Common myeloid progenitor, CD34-positive (primary cell): ENCODE measurements around the gene PSMB7.

ENCODE experiments used
- CTCF ChIA-PET: fragments of 350-600 bp; sonication (Branson Sonifier 250); formaldehyde crosslinking; loops from one replicate; lab custom pipeline; 2021; ENCODE audit warnings: antibody characterized with exemption; lab: Charles Lee
- POLR2A ChIA-PET: fragments of 350-600 bp; sonication (Branson Sonifier 250); formaldehyde crosslinking; loops from one replicate; lab custom pipeline; 2021; ENCODE audit warnings: antibody characterized with exemption; lab: Charles Lee
- DNase-seq, 3 donors: peaks; one replicate each; pipeline versions ENCODE4 v3.0.0 to v3.0.0-alpha.2; 2013
- H3K27ac ChIP-seq, 2 experiments: 1 replicate in 1 of 2; 2 replicates in 1 of 2; pipeline ENCODE4 v1.7.0; 2013; ENCODE audit warnings: inconsistent platforms in 2 of 2, low read length in 2 of 2, mild to moderate bottlenecking in 2 of 2, low read depth in 1 of 2, moderate library complexity in 1 of 2; ENCODE audit not compliant: severe bottlenecking in 2 of 2, insufficient read depth in 1 of 2, poor library complexity in 1 of 2
- H3K27me3 ChIP-seq, 5 experiments: replicated peaks in 2 of 5; 1 replicate in 3 of 5; 2 replicates in 2 of 5; pipeline versions ENCODE4 v1.6.1 to v1.7.0; 2013; ENCODE audit warnings: low read length in 4 of 5, mild to moderate bottlenecking in 2 of 5, moderate library complexity in 2 of 5, inconsistent platforms in 1 of 5; ENCODE audit not compliant: insufficient read depth in 5 of 5, control insufficient read depth in 4 of 5
- H3K36me3 ChIP-seq, 4 experiments: 1 replicate in 2 of 4; 2 replicates in 2 of 4; pipeline versions ENCODE4 v1.6.1 to v1.7.0; 2013; ENCODE audit warnings: low read length in 3 of 4, control low read depth in 1 of 4, mild to moderate bottlenecking in 1 of 4; ENCODE audit not compliant: control insufficient read depth in 4 of 4, insufficient read depth in 4 of 4
- H3K4me1 ChIP-seq, 4 experiments: 1 replicate in 3 of 4; 2 replicates in 1 of 4; pipeline versions ENCODE4 v1.6.1 to v1.7.1; 2013; ENCODE audit warnings: low read length in 3 of 4, mild to moderate bottlenecking in 3 of 4, control low read depth in 1 of 4, inconsistent platforms in 1 of 4, moderate library complexity in 1 of 4; ENCODE audit not compliant: control insufficient read depth in 4 of 4, insufficient read depth in 4 of 4; ENCODE audit errors: control extremely low read depth in 1 of 4
- H3K4me3 ChIP-seq, 7 experiments: 1 replicate in 4 of 7; 2 replicates in 3 of 7; pipeline versions ENCODE4 v1.5.1 to v1.7.0; 2013; ENCODE audit warnings: mild to moderate bottlenecking in 7 of 7, low read length in 6 of 7, moderate library complexity in 6 of 7, inconsistent platforms in 2 of 7, low read depth in 2 of 7, control low read depth in 1 of 7; ENCODE audit not compliant: insufficient read depth in 4 of 7, control insufficient read depth in 1 of 7; ENCODE audit errors: extremely low read depth in 1 of 7
- H3K9me3 ChIP-seq, 5 experiments: 1 replicate in 4 of 5; 2 replicates in 1 of 5; pipeline versions ENCODE4 v1.6.1 to v1.7.1; 2013; ENCODE audit warnings: low read length in 4 of 5, mild to moderate bottlenecking in 2 of 5, inconsistent platforms in 1 of 5, low read depth in 1 of 5, moderate library complexity in 1 of 5; ENCODE audit not compliant: control insufficient read depth in 4 of 5, insufficient read depth in 2 of 5; ENCODE audit errors: control extremely low read depth in 1 of 5
- WGBS: methylation state at CpG from one replicate; pipeline ENCODE4 v1.1.5; 2013; ENCODE audit not compliant: insufficient coverage; 5-methylcytosine and 5-hydroxymethylcytosine counted together

Gene PSMB7

DNA sequence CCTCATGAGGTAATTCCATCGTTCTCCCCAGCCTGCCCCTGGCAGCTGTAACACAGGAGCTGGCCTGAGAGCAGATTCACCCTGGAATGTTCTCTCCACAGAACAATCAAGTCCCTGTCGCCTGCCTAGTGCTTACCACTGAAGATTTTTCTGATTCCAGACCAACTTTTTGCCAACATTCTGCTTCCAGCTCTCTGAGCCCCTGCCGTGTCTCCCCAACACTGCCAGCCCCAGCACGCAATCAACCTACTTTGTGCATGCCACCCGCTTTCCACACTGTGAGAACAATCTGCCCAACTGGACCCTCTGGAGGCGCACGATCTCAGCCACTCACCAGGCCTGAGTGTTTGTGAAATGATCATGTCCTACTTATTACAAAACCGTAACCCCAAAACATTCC is 62.6 kb downstream of the PSMB7 start:
- no peak overlapping the region for H3K27ac ChIP-seq
- ChIA-PET CTCF (no interaction called here), POLR2A (no interaction called here)
- no peaks in the 10 kb centered on the region for H3K4me1 ChIP-seq
- H3K4me3 ChIP-seq, result no peak overlapping the region
- 91% methylated on average over 8 of the region's 8 CpGs for WGBS
- no peaks in the 10 kb centered on the region for H3K27me3 ChIP-seq
- no peaks in the 10 kb centered on the region for H3K9me3 ChIP-seq
- DNase-seq, result no peak
- peaks cover 13 to 94% (median 74%) of the 10 kb centered on the region in 4 experiments for H3K36me3 ChIP-seq

DNA sequence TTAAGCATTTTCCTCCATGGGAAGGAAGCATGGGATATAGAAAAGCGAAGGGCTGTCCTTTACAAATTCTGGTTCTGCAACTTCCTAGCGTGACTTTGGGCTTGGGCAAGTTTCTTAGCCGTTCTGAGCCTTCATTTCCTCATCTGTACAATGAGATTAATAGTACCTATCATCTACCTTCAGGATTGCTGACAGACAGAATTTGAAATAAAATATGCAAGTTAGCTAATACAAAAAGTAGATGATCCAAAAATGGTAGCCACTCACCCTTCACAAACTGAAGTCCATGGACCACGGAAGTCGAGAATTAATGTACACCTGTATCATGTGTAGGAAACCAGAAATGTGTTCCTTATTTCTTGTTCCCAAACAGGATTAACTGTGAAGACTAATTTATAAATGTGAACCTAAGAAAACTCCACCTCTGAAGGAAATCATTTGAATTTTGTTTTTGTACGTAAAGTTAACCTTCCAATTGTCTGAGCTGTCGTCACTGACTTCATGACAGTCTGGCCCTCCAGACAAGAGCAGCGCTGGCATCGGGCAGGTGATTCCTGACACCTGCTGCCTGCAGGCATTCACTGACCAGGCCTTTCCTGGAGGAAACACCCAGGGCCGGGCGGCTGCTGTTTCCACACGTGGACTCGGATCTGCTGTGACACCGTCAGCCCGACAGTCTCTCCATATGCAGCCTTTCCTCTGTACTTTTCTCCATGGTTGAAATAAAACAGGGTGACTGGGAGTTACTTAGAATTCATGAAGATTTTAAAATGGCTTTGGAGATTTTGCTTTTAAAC is 63.4 kb downstream of the PSMB7 start:
- Histone ChIP-seq H3K36me3 (peaks cover 13 to 100% (median 76%) of the 10 kb centered on the region in 4 experiments), H3K9me3 (no peaks in the 10 kb centered on the region), H3K4me1 (no peaks in the 10 kb centered on the region), H3K27me3 (no peaks in the 10 kb centered on the region), H3K4me3 (no peak overlapping the region), H3K27ac (no peak overlapping the region)
- no peak for DNase-seq
- ChIA-PET CTCF (no interaction called here), POLR2A (no interaction called here)
- WGBS, result 93% methylated on average over 14 of the region's 15 CpGs

DNA sequence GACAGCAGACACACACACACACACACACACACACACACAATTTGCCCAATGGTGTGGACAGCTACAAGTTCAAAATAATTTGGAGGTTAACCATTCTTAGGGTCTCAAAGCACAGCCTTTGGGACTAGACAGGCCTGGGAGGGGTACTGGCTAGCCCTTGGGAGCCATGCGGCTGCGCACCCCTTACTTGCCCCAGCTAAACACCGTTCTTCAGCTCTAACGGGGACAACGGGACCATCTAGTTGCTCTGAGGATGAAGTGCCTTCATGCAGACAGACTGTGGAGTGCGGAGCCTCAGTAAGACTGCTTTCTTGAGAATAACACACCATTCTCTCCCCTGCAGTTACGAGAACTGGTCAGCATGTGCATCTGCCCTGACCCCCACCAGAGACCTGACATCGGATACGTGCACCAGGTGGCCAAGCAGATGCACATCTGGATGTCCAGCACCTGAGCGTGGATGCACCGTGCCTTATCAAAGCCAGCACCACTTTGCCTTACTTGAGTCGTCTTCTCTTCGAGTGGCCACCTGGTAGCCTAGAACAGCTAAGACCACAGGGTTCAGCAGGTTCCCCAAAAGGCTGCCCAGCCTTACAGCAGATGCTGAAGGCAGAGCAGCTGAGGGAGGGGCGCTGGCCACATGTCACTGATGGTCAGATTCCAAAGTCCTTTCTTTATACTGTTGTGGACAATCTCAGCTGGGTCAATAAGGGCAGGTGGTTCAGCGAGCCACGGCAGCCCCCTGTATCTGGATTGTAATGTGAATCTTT is 64.6 kb downstream of the PSMB7 start:
- H3K4me3 ChIP-seq, result no peak overlapping the region
- no peaks in the 10 kb centered on the region for H3K9me3 ChIP-seq
- no peaks in the 10 kb centered on the region for H3K27me3 ChIP-seq
- no peak for DNase-seq
- H3K4me1 ChIP-seq, result no peaks in the 10 kb centered on the region
- 98% methylated on average over 16 of the region's 16 CpGs for WGBS
- H3K27ac ChIP-seq, result no peak overlapping the region
- CTCF ChIA-PET, result interaction anchor here (0.5 kb wide), 1 partner anchor 400 kb away, joined by 3 read pairs; no protein-coding TSS in a partner anchor
- POLR2A ChIA-PET, result interaction anchor here (0.6 kb wide), 1 partner anchor 816 kb away, joined by 10 read pairs; no protein-coding TSS in a partner anchor
- peaks cover 9 to 100% (median 76%) of the 10 kb centered on the region in 4 experiments for H3K36me3 ChIP-seq

DNA sequence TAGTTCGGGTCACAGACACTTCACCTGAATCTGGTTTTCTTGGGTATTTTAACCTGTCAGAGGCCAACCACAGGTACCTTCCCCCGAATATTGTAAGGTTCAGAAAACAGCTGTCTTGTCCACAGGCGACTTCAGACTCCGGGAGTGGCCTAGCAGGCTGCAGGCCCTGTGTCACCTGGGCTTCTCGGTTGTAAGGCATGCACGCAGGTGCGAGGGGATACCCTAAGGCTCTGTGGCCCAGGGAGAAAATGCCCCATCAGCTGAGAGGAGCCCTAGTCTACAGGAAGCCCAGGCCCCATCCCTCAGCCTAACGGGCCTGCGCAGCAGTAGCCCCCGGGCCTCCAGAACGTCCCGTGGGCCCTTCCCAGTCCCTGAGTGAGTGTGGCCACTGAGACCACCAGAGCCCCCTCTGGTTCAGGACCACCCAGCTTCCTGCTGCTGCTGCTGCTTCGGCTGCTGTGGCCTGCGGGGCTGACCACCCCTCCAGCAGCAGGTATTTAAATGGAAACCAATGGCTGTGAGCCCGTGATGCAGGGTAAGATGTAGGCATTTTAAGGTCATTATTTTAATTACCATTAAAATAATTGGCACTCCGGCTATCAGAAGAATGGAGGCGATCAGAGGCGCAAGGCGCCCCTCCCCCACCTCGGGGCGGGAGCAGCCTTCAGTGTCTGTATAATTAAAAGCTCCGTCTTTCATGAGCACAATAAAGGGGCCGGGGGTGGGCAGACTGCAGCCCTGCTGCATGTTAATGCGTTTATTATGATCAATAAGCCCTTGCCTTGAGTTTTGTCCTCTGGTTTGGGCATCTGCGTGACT is 65.4 kb downstream of the PSMB7 start:
- peaks cover 9 to 100% (median 75%) of the 10 kb centered on the region in 4 experiments for H3K36me3 ChIP-seq
- ChIA-PET POLR2A (interaction anchor here (0.6 kb wide), 1 partner anchor 816 kb away, joined by 10 read pairs; no protein-coding TSS in a partner anchor), CTCF (no interaction called here)
- no peak overlapping the region for H3K27ac ChIP-seq
- no peak for DNase-seq
- no peaks in the 10 kb centered on the region for H3K27me3 ChIP-seq
- H3K4me1 ChIP-seq, result no peaks in the 10 kb centered on the region
- WGBS, result 96% methylated on average over 22 of the region's 25 CpGs
- H3K9me3 ChIP-seq, result no peaks in the 10 kb centered on the region
- no peak overlapping the region for H3K4me3 ChIP-seq

GRCh38 chr9:124349267-124349666 is 66.0 kb downstream of the PSMB7 start:
- no peaks in the 10 kb centered on the region for H3K27me3 ChIP-seq
- ChIA-PET POLR2A (no interaction called here), CTCF (interaction anchor here (0.7 kb wide), 1 partner anchor 86 kb away, joined by 3 read pairs; no protein-coding TSS in a partner anchor)
- 100% methylated on average over 7 of the region's 8 CpGs for WGBS
- peaks cover 8 to 100% (median 78%) of the 10 kb centered on the region in 4 experiments for H3K36me3 ChIP-seq
- no peaks in the 10 kb centered on the region for H3K9me3 ChIP-seq
- H3K4me1 ChIP-seq, result no peaks in the 10 kb centered on the region
- no peak overlapping the region for H3K27ac ChIP-seq
- no peak for DNase-seq
- H3K4me3 ChIP-seq, result no peak overlapping the region

- Histone ChIP-seq H3K27me3 (no peaks in the 10 kb centered on the region), H3K4me1 (no peaks in the 10 kb centered on the region), H3K9me3 (no peaks in the 10 kb centered on the region), H3K36me3 (peaks cover 7 to 100% (median 78%) of the 10 kb centered on the region in 4 experiments), H3K4me3 (no peak overlapping the region), H3K27ac (no peak overlapping the region)
- DNase-seq, result no peak
- 93% methylated on average over 12 of the region's 12 CpGs for WGBS
- ChIA-PET POLR2A (no interaction called here), CTCF (interaction anchor here (0.7 kb wide), 1 partner anchor 86 kb away, joined by 3 read pairs; no protein-coding TSS in a partner anchor)
Observed at GRCh38 chr9:124348831-124349230, 66.4 kb downstream of the PSMB7 start.
